HepG2 (cell line): Measurements from ENCODE around the gene PLEKHA8. TPM values are rescaled to one million over a fixed set of nuclear protein-coding genes. Genes with fewer than 3 reads are reported as not detected.

ENCODE experiments used
- ATAC-seq: fragments of 200-7000 bp; cut with Tn5 transposase; 3 replicates; pipeline ENCODE4 v1.9.1; 2020; ENCODE audit warnings: mild to moderate bottlenecking, moderate library complexity
- BruUV-seq: library from RNA; stranded (reverse); fragments of 400-500 nt; replicated peaks from 2 replicates; lab custom pipeline; 2021; lab: Mats Ljungman, UMichigan
- CTCF ChIA-PET: fragments of 300-600 bp; formaldehyde crosslinking; extraction: SDS; loops from one replicate; lab custom pipeline; 2021; ENCODE audit warnings: low total read pairs, inconsistent platforms, low intra/inter-chr PET ratio; lab: Yijun Ruan, JAX
- POLR2A ChIA-PET: fragments of 350-600 bp; sonication (Branson Sonifier 250); formaldehyde crosslinking; loops from one replicate; lab custom pipeline; 2020; ENCODE audit warnings: antibody characterized with exemption, inconsistent platforms; lab: Yijun Ruan, JAX
- DNase-seq: peaks from one replicate; pipeline ENCODE4 v3.0.0-alpha.2; 2015; ENCODE audit warnings: low spot score
- FAIRE-seq: peaks from 3 replicates; lab custom pipeline; 2011; peaks lifted over from hg19 to GRCh38; lab: Jason Lieb, UNC
- H2AFZ ChIP-seq: one replicate; pipeline ENCODE4 v1.6.1; 2011; ENCODE audit warnings: low read length, inconsistent platforms
- H3K27ac ChIP-seq: fragments of 300-600 bp; 3 replicates; pipeline ENCODE4 v1.8.0; 2011; ENCODE audit warnings: mixed run types, mild to moderate bottlenecking, mixed read lengths, low read length, inconsistent platforms; ENCODE audit not compliant: insufficient read depth; ENCODE audit errors: extremely low read length
- H3K27me3 ChIP-seq, 2 experiments: fragments of 200-600 bp in 1 of 2; 2 replicates in 1 of 2; 3 replicates in 1 of 2; pipeline versions ENCODE4 v1.6.0 to v1.8.0; 2011; ENCODE audit warnings: low read length in 2 of 2, mild to moderate bottlenecking in 2 of 2, moderate library complexity in 2 of 2, inconsistent platforms in 1 of 2; ENCODE audit not compliant: insufficient read depth in 2 of 2, control insufficient read depth in 1 of 2
- H3K36me3 ChIP-seq, 2 experiments: fragments of 200-600 bp in 1 of 2; replicated peaks in 1 of 2; 2 replicates in 1 of 2; 3 replicates in 1 of 2; pipeline versions ENCODE4 v1.5.1 to v1.8.0; 2011; ENCODE audit warnings: low read length in 2 of 2, inconsistent platforms in 1 of 2; ENCODE audit not compliant: insufficient read depth in 2 of 2, control insufficient read depth in 1 of 2
- H3K4me1 ChIP-seq: 2 replicates; pipeline ENCODE4 v1.5.1; 2012; ENCODE audit warnings: low read length, inconsistent platforms; ENCODE audit not compliant: insufficient read depth
- H3K4me2 ChIP-seq: 2 replicates; pipeline ENCODE4 v1.6.0; 2011; ENCODE audit warnings: low read depth, low read length, inconsistent platforms
- H3K4me3 ChIP-seq, 3 experiments: fragments of 200-600 bp in 1 of 3; sonication (generic), shearing (Covaris generic) in 1 of 3; replicated peaks in 1 of 3; 2 replicates each; pipeline ENCODE4 v1.5.1; 2011 to 2016; ENCODE audit warnings: low read length in 3 of 3, inconsistent platforms in 2 of 3, low read depth in 2 of 3, mild to moderate bottlenecking in 2 of 3, control low read depth in 1 of 3, mixed read lengths in 1 of 3; ENCODE audit not compliant: insufficient read depth in 1 of 3
- H3K79me2 ChIP-seq: one replicate; pipeline ENCODE4 v1.6.1; 2011; ENCODE audit warnings: low read length, inconsistent platforms; ENCODE audit not compliant: insufficient read depth
- H3K9ac ChIP-seq: 2 replicates; pipeline ENCODE4 v1.6.0; 2011; ENCODE audit warnings: mild to moderate bottlenecking, low read depth, low read length, inconsistent platforms; ENCODE audit not compliant: insufficient read depth
- H3K9me3 ChIP-seq: 2 replicates; pipeline ENCODE4 v1.5.1; 2012; ENCODE audit warnings: mild to moderate bottlenecking, low read length
- H4K20me1 ChIP-seq: 2 replicates; pipeline ENCODE4 v1.6.0; 2011; ENCODE audit warnings: inconsistent platforms, mild to moderate bottlenecking, low read length, moderate library complexity; ENCODE audit not compliant: insufficient read depth
- CHCHD3 ChIP-seq: sonication (generic); formaldehyde crosslinking; IDR thresholded peaks from 2 replicates; pipeline ENCODE4 v1.8.0; 2022; ENCODE audit warnings: mild to moderate bottlenecking, missing genetic modification reagents, moderate library complexity
- GABPB1 ChIP-seq: IDR thresholded peaks from 2 replicates; pipeline ENCODE4 v1.6.1; 2016; ENCODE audit warnings: mild to moderate bottlenecking, missing genetic modification reagents, moderate library complexity, missing compliant biosample characterization
- MEIS1 ChIP-seq: sonication (generic); formaldehyde crosslinking; IDR thresholded peaks from 2 replicates; pipeline ENCODE4 v1.9.0; 2021; ENCODE audit warnings: mild to moderate bottlenecking, missing genetic modification reagents, moderate library complexity, borderline replicate concordance
- MTF2 ChIP-seq: sonication (generic); formaldehyde crosslinking; IDR thresholded peaks from 2 replicates; pipeline ENCODE4 v1.5.0; 2020; ENCODE audit warnings: missing genetic modification reagents, borderline replicate concordance
- RXRA ChIP-seq: sonication (generic); formaldehyde crosslinking; IDR thresholded peaks from 2 replicates; pipeline ENCODE4 v1.5.1; 2020; ENCODE audit warnings: missing genetic modification reagents
- SIN3B ChIP-seq: fragments of 150-350 bp; IDR thresholded peaks from 2 replicates; pipeline ENCODE4 v1.6.1; 2014; ENCODE audit warnings: low read length
- SMARCE1 ChIP-seq: fragments of 450-650 bp; IDR thresholded peaks from 2 replicates; pipeline ENCODE4 v1.6.1; 2017; ENCODE audit warnings: borderline replicate concordance
- YEATS4 ChIP-seq: sonication (generic); formaldehyde crosslinking; IDR thresholded peaks from 2 replicates; pipeline ENCODE4 v1.4.0; 2020; ENCODE audit warnings: missing genetic modification reagents, borderline replicate concordance
- ZNF292 ChIP-seq: sonication (generic); formaldehyde crosslinking; IDR thresholded peaks from 2 replicates; pipeline ENCODE4 v1.8.1; 2022; ENCODE audit warnings: mild to moderate bottlenecking, low read depth, missing genetic modification reagents, borderline replicate concordance
- ZNF670 ChIP-seq: sonication (generic); formaldehyde crosslinking; IDR thresholded peaks from 2 replicates; pipeline ENCODE4 v1.8.0; 2022; ENCODE audit warnings: mild to moderate bottlenecking, missing genetic modification reagents, borderline replicate concordance
- ZNF777 ChIP-seq: sonication (generic); formaldehyde crosslinking; IDR thresholded peaks from 2 replicates; pipeline ENCODE4 v1.4.0; 2020; ENCODE audit warnings: missing genetic modification reagents
- WGBS: methylation state at CpG from one replicate; pipeline ENCODE4 v1.1.6; 2017; ENCODE audit warnings: low lambda C conversion rate; 5-methylcytosine and 5-hydroxymethylcytosine counted together
- in situ Hi-C: cut with HindIII; loops from 2 replicates; pipeline ENCODE4 v1.10.0; 2017; ENCODE audit warnings: low pct_unique_long_range_greater_than_20kb; ENCODE audit not compliant: extremely low pct_ligation_motif_present
- intact Hi-C: fragments of 100-400 bp; cut with micrococcal nuclease; formaldehyde crosslinking; loops from one replicate; pipeline ENCODE4 v1.10.0; 2022; ENCODE audit not compliant: unreplicated experiment
- polyA plus RNA-seq, 8 experiments: library from polyadenylated mRNA; depleted of rRNA in 3 of 8; stranded (reverse) in 7 of 8; unstranded in 1 of 8; fragments of >200 nt; fragmentation: Illumina TruSeq in 4 of 8; extraction: Trizol in 4 of 8; gene quantifications; 2 replicates each; pipeline versions ENCODE4 v1.2.1 to v1.2.3, GENCODE V29; 2011 to 2016; ENCODE audit warnings: low read depth in 4 of 8, missing spikeins in 1 of 8, mixed read lengths in 1 of 8; ENCODE audit not compliant: insufficient read depth in 1 of 8
- total RNA-seq, 5 experiments: library from RNA; depleted of rRNA; stranded (reverse); fragments of >200 nt; fragmentation: Illumina TruSeq; extraction: Trizol; gene quantifications; 2 replicates each; pipeline ENCODE4 v1.2.3, GENCODE V29; 2016; ENCODE audit warnings: low read depth in 1 of 5
- TF ChIP-seq, protein P1 (sequence below): fragments of 450-650 bp; IDR thresholded peaks from 2 replicates; pipeline ENCODE4 v1.6.1; 2017
- TF ChIP-seq, protein P2 (sequence below): sonication (generic); formaldehyde crosslinking; IDR thresholded peaks from 2 replicates; pipeline ENCODE4 v1.8.0; 2022; ENCODE audit warnings: missing genetic modification reagents, mild to moderate bottlenecking, borderline replicate concordance
- TF ChIP-seq, protein P3 (sequence below): sonication (generic); formaldehyde crosslinking; IDR thresholded peaks from 2 replicates; pipeline ENCODE4 v1.4.0; 2020; ENCODE audit warnings: missing genetic modification reagents
- TF ChIP-seq, protein P4 (sequence below): sonication (generic); formaldehyde crosslinking; IDR thresholded peaks from 2 replicates; pipeline ENCODE4 v1.8.0; 2022; ENCODE audit warnings: mild to moderate bottlenecking, missing genetic modification reagents; ENCODE audit not compliant: insufficient replicate concordance

The PLEKHA8 gene
- total and polyA plus RNA-seq, 2 of the 13 experiments (the other 11 are each of a cell fraction or from before 2014, with no cell fraction given) = 12.5 to 26.4 TPM

DNA sequence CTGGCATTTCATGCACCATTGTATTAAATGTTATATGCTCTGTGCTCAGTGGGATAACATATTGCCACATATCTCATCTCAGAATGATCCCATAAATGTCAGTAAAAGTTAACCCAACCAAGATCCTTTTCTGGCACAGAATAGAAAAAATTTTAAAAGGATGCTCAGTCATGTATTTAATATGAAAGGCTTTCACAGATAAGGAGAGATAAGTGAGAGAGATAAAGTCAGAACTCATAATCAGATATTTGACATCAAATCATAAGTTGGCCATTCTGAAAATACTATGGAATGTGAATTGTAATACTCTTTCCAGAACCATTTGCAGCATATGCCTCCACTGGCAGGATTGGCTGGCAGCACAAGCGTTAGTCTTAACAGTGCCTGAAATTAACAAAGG lies 38.5 kb downstream of the PLEKHA8 start:
- Histone ChIP-seq H3K27me3 (no peaks in the 10 kb centered on the region), H3K9me3 (no peaks in the 10 kb centered on the region), H3K27ac (no peak overlapping the region), H3K4me3 (no peak overlapping the region), H3K36me3 (peaks cover 6 to 48% of the 10 kb centered on the region in 2 experiments; a peak in 4 of 5 replicates), H3K9ac (no peak overlapping the region), H3K4me1 (peaks cover 7% of the 10 kb centered on the region), H2AFZ (no peak overlapping the region), H3K4me2 (no peak overlapping the region), H3K79me2 (no peaks in the 10 kb centered on the region), H4K20me1 (no peaks in the 10 kb centered on the region)
- ATAC-seq = no peak
- no peak for TF ChIP-seq MTF2 (CRISPR knock-in tag)
- TF ChIP-seq, protein P1, sequence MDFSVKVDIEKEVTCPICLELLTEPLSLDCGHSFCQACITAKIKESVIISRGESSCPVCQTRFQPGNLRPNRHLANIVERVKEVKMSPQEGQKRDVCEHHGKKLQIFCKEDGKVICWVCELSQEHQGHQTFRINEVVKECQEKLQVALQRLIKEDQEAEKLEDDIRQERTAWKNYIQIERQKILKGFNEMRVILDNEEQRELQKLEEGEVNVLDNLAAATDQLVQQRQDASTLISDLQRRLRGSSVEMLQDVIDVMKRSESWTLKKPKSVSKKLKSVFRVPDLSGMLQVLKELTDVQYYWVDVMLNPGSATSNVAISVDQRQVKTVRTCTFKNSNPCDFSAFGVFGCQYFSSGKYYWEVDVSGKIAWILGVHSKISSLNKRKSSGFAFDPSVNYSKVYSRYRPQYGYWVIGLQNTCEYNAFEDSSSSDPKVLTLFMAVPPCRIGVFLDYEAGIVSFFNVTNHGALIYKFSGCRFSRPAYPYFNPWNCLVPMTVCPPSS = no peak
- TF ChIP-seq SMARCE1 = no peak
- TF ChIP-seq, protein P2, sequence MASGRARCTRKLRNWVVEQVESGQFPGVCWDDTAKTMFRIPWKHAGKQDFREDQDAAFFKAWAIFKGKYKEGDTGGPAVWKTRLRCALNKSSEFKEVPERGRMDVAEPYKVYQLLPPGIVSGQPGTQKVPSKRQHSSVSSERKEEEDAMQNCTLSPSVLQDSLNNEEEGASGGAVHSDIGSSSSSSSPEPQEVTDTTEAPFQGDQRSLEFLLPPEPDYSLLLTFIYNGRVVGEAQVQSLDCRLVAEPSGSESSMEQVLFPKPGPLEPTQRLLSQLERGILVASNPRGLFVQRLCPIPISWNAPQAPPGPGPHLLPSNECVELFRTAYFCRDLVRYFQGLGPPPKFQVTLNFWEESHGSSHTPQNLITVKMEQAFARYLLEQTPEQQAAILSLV (CRISPR knock-in tag) = no peak
- TF ChIP-seq ZNF670 = no peak
- no peak for TF ChIP-seq RXRA
- POLR2A ChIA-PET = no interaction called here
- no peak for FAIRE-seq
- in situ Hi-C loops = loop anchor here (10.0 kb wide), 1 partner anchor 192 kb away; no protein-coding TSS in a partner anchor
- no peak for DNase-seq
- BruUV-seq = no TSS peak
- WGBS = 90% methylated on average over 1 of the region's 1 CpG
- intact Hi-C loops = no loop called here
- CTCF ChIA-PET = no interaction called here

DNA sequence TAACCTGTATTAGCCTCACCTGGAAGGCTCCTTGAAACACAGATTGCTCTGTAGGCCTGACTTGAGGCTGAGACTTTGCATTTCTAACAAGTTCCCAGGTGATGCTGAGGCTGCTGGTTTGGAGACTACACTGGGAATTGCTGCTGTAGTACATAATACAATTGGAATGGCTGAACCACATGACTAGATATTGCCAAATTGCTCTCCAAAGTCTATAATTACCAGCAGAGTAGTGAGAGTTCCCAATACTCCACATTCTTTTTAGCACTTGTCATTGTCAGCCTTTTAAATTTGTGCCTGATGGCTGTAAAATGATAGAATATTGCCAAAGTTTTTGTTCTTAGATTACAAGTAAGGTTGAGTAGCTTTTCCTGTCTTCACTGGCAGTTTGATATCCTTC lies 39.9 kb downstream of the PLEKHA8 start:
- H3K27me3 ChIP-seq = no peaks in the 10 kb centered on the region
- peaks cover 7% of the 10 kb centered on the region for H3K4me1 ChIP-seq
- no peaks in the 10 kb centered on the region for H3K9me3 ChIP-seq
- H3K4me2 ChIP-seq = no peak overlapping the region
- no peaks in the 10 kb centered on the region for H4K20me1 ChIP-seq
- ATAC-seq = no peak
- BruUV-seq = no TSS peak
- ChIA-PET CTCF (no interaction called here), POLR2A (no interaction called here)
- no peak for DNase-seq
- intact Hi-C loops (no loop called here), in situ Hi-C loops (loop anchor here (10.0 kb wide), 1 partner anchor 193 kb away; no protein-coding TSS in a partner anchor)
- no peak overlapping the region for H3K27ac ChIP-seq
- H3K4me3 ChIP-seq = no peak overlapping the region
- FAIRE-seq = no peak
- H3K79me2 ChIP-seq = no peaks in the 10 kb centered on the region
- H3K9ac ChIP-seq = no peak overlapping the region
- peaks cover 7 to 43% of the 10 kb centered on the region in 2 experiments; a peak in 4 of 5 replicates for H3K36me3 ChIP-seq
- H2AFZ ChIP-seq = no peak overlapping the region
- TF ChIP-seq ZNF292 (CRISPR knock-in tag) = no peak
- no peak for TF ChIP-seq MEIS1
- TF ChIP-seq, protein P3, sequence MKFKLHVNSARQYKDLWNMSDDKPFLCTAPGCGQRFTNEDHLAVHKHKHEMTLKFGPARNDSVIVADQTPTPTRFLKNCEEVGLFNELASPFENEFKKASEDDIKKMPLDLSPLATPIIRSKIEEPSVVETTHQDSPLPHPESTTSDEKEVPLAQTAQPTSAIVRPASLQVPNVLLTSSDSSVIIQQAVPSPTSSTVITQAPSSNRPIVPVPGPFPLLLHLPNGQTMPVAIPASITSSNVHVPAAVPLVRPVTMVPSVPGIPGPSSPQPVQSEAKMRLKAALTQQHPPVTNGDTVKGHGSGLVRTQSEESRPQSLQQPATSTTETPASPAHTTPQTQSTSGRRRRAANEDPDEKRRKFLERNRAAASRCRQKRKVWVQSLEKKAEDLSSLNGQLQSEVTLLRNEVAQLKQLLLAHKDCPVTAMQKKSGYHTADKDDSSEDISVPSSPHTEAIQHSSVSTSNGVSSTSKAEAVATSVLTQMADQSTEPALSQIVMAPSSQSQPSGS (CRISPR knock-in tag) = no peak
- TF ChIP-seq ZNF777 (CRISPR knock-in tag) = no peak
- TF ChIP-seq CHCHD3 (CRISPR knock-in tag) = no peak
- no peak for TF ChIP-seq SIN3B
- TF ChIP-seq, protein P4, sequence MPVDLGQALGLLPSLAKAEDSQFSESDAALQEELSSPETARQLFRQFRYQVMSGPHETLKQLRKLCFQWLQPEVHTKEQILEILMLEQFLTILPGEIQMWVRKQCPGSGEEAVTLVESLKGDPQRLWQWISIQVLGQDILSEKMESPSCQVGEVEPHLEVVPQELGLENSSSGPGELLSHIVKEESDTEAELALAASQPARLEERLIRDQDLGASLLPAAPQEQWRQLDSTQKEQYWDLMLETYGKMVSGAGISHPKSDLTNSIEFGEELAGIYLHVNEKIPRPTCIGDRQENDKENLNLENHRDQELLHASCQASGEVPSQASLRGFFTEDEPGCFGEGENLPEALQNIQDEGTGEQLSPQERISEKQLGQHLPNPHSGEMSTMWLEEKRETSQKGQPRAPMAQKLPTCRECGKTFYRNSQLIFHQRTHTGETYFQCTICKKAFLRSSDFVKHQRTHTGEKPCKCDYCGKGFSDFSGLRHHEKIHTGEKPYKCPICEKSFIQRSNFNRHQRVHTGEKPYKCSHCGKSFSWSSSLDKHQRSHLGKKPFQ (CRISPR knock-in tag) = no peak
- TF ChIP-seq YEATS4 (CRISPR knock-in tag) = no peak
- TF ChIP-seq GABPB1 = no peak
